H1 (cell line): ENCODE results near the gene IRAG1. TPM values are rescaled to one million over a fixed set of nuclear protein-coding genes. Genes with fewer than 3 reads are reported as not detected.

Experiments
- POLR2AphosphoS5 ChIP-seq: IDR thresholded peaks from 2 replicates; pipeline ENCODE4 v1.6.1; 2011; ENCODE audit warnings: low read depth, low read length
- polyA plus RNA-seq, 7 experiments: library from polyadenylated mRNA; depleted of rRNA in 3 of 7; stranded (reverse) in 5 of 7; unstranded in 2 of 7; fragments of >200 nt in 5 of 7; fragments of 200-250 nt in 2 of 7; gene quantifications; 1 replicate in 5 of 7; 2 replicates in 1 of 7; 4 replicates in 1 of 7; pipeline versions ENCODE4 v1.2.1 to v1.2.3, GENCODE V29; 2011 to 2013; ENCODE audit warnings: missing spikeins in 2 of 7, mixed read lengths in 2 of 7
- total RNA-seq: library from RNA; stranded (reverse); fragmentation: NEBNext Ultra II Directional; extraction: Animal tissue kit (Norgen Biotek cat#: 25700); gene quantifications from 2 replicates; pipeline ENCODE4 v1.2.1, GENCODE V29; 2021

IRAG1 gene
- total and polyA plus RNA-seq, 2 of the 8 experiments (the other 6 are each of a cell fraction or from before 2014, with no cell fraction given), result 1.8 to 2.7 TPM

DNA sequence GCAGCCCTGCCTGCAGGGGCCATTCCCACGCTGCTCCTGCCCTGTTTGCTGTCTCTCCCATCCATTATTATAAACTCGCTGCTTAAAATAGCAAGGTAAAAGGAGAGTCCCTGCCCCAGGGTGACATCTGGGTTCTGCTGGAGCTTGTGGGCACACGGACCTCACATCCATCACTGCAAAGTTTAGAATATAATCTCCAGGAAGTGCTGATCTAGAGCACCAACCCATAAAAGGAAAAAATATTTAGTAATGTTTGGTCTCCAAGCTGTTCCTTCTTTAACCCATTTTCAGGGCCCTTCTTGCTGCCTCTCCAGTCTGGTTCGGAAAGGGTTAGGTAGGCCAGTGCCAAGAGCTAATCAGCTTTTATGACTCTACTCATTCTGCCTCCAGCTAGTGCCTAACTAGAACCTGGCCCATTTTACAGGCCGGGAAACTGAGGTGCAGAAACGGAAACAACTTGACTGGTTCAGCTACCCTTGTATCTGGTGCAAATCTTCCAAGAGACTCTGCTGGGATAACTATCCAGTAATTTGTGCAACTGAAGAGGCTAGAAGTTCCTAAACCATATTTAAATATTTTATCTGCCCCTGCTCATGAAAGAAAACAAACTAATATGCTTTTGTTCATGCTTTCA, 37.5 kb downstream of the IRAG1 start (continued):
- TF ChIP-seq POLR2AphosphoS5, result no peak
